NCI-H2227 treated with DMSO at 0.1 percent for 48 hours (cell line): ENCODE data around the gene MLLT10.
"Not testable (repeated sequence)": the region's sequence is repeated elsewhere in the genome, so short reads cannot be mapped to it uniquely, and the experiment has no call there.

Experiments
- DNase-seq: peaks from one replicate; lab custom pipeline; 2025; lab: John Stamatoyannopoulos, UW

MLLT10 gene

GRCh38 chr10:21584834-21585530, 51.0 kb downstream of the MLLT10 start:
- no peak for DNase-seq

DNA sequence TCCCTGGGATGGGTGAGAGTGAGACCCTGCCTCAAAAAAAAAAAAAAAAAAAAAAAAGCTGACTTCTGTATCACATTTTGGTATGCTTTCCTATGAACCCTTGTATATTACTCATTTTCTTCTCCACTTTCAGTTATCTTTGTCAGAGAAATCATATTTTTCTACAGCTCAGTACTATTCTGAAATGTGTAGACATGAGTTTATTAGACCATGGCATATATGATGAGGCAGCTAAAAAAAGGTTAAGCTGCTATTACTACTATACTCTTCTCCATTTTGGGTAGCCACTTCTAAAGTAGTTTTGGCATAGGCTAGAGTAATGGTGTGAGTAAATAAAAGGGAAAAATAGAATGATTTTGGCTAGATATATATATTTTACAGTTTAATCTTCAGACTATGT, 53.4 kb downstream of the MLLT10 start:
- no peak for DNase-seq

- DNase-seq: not testable (repeated sequence)
Observed at GRCh38 chr10:21588159-21588558, 54.1 kb downstream of the MLLT10 start.

- no peak for DNase-seq
Observed at GRCh38 chr10:21593986-21594385, 60.0 kb downstream of the MLLT10 start.

DNA sequence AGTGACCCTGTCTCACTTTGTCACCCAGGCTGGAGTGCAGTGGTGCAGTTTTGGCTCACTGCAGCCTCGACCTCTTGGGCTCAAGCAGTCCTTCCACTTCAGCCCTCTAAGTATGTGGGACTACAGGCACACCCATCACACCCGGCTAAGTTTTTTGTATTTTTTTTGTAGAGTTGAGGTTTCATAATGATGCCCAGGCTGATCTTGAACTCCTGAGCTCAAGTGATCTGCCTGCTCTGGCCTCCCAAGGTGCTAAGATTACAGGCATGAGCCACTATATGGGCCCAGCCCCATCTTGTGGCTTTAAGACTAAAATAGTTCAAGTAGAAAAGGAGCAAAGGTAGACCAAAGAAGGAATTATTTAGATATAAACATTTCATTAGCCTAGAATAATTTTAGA, 65.5 kb downstream of the MLLT10 start:
- DNase-seq: no peak

GRCh38 chr10:21600804-21601433, 66.9 kb downstream of the MLLT10 start:
- DNase-seq: no peak

- DNase-seq: no peak
Observed at GRCh38 chr10:21602313-21602712, 68.3 kb downstream of the MLLT10 start.

GRCh38 chr10:21603721-21604120, 69.7 kb downstream of the MLLT10 start:
- no peak for DNase-seq

GRCh38 chr10:21604651-21605050, 70.6 kb downstream of the MLLT10 start:
- no peak for DNase-seq

DNA sequence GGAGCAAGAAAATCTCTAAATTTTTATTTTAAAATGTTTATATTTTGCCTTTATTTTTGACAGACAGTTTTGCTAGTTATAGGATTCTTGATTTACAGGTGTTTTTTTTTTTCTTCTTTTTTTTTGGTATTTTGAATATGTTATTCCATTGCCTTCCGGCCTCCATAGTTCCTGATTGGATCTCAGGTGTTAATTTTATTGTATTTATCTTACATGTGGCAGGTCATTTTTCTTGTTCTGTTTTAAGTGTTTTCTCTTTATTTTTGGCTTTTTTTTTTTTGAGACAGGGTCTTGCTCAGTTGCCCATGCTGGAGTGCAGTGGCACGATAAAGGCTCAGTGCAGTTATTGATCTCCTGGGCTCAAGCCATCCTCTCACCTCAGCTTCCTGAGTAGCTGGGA, 73.9 kb downstream of the MLLT10 start:
- no peak for DNase-seq

DNA sequence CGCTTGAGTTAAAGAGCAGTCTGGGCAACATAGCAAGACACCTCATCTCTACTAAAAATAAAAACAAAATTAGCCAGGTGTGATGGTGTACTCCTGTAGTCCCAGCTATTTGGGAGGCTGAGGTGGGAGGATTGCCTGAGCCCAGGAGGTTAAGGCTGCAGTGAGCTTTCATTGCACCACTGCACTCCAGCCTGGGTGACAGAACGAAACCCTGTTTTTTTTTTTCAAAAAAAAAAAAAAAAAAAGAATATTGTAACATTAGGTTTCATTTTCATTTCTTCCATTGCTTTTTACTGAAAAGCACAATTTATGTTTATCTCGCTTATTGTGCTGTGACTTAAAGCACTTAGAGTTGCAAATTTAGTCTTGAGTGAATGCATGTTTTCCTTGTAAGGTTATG, 80.0 kb downstream of the MLLT10 start:
- no peak for DNase-seq

DNA sequence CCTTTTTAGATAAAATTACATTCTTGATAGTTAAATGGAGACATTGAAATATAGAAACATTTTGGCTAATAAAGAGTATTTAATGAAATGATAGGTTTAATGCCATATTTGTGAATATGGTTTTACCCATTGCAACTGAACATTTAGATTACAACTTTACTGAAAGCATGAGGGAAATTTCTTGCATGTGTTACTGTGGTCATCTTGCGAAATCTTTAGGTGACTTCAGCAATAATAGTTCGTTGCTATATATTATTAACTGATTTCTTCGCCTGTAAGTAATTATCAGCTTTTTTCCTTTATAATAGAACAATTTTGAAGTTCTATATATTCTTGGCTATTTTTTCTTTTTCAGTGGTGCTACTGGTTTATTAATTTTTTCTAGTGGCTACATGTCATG, 83.2 kb downstream of the MLLT10 start:
- no peak for DNase-seq

- DNase-seq: no peak
Observed at GRCh38 chr10:21623291-21623690, 89.3 kb downstream of the MLLT10 start.

- DNase-seq: not testable (repeated sequence)
Observed at GRCh38 chr10:21624421-21624820, 90.4 kb downstream of the MLLT10 start.

- DNase-seq: no peak
Observed at GRCh38 chr10:21624951-21625350, 90.9 kb downstream of the MLLT10 start.

GRCh38 chr10:21625623-21626229, 91.7 kb downstream of the MLLT10 start:
- DNase-seq: no peak

- DNase-seq: no peak
Observed at GRCh38 chr10:21626457-21627161, 92.6 kb downstream of the MLLT10 start.

- no peak for DNase-seq
Observed at GRCh38 chr10:21627331-21627730, 93.3 kb downstream of the MLLT10 start.

DNA sequence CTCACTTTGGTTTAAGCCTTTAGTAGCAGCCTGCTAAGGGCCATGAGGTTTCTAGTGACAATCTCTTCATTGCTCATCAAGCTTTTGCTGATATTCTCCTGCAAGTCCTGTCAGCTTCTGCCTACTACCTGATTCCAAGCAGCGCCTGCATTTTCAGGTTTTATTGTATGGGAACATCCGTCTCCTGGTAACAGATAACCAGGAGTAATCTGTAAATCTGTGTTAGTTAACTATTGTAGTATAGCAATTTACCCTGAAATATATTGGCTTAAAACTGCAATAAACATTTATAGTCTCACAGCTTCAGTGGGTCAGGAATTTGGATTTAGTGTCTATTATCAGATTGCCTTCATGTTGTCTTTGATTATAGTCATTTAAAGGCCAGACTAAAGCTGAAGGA, 94.0 kb downstream of the MLLT10 start:
- DNase-seq: no peak

- not testable (repeated sequence) for DNase-seq
Observed at GRCh38 chr10:21628645-21629044, 94.6 kb downstream of the MLLT10 start.

DNA sequence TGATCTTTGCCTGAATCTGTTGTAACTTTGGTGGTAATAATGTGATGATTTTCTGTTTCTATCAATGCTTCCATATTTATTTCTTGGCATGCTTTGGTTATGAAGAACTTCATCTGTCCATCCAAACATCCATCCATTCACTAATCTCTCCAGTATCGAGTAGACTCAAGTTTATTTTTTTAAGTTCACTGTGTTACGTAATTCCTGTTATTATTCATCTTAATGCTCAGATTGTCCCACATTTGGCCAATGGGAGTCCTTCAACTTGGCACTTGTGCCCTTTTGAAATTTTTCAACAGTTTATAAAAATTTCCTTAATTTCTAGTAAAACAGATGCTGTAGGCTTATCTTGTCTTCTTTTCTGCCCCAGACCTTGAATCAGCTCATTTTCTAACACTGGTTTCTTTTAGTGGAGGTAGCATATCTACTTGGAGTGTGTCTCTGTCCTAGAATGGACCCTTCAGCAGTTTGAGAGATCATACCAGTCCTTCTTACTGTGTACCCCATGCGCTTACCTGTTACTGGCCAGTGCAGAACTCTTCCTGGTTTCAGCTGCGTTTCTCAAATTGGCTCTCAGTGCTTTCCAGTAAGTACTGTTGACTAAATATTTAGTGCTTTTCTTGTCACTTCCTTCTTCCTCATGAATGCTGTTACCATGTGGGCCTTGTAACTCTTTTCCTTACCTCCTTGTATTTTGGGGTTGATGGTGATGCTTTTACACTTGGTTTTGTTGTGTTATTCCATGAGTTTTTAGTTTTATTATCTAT, 100.8 kb downstream of the MLLT10 start:
- no peak for DNase-seq

DNA sequence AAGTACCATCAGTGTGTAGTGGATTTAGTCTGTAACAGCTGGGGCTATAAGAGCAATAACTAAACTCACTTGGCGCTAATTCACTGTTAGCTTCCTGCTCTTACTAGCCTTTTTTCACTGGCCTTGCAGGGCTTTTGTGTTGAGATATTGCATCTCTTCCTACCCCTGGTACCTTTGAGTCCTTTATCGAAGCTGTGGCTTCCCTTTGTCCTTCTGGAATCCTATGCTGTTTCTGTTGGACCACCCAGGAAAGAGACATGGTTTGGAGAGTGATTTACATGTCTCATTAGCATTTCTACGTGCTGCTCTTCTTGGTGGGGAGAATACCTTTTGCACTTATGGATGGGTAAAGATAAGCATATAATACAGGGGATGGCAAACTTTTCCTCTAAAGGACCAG, 103.8 kb downstream of the MLLT10 start:
- DNase-seq: no peak
